GM12873 (cell line): Measurements from ENCODE around the gene ARHGAP8.

Experiments used
- CTCF ChIP-seq: IDR thresholded peaks from 2 replicates; pipeline ENCODE4 v1.5.1; 2012; ENCODE audit warnings: low read depth, mild to moderate bottlenecking, moderate library complexity, low read length, control low read depth; ENCODE audit not compliant: insufficient read depth; ENCODE audit errors: missing control alignments

Gene ARHGAP8

GRCh38 chr22:44743804-44744211 lies 8.6 kb upstream of the ARHGAP8 start:
- no peak for TF ChIP-seq CTCF

GRCh38 chr22:44745853-44746789 lies 6.3 kb upstream of the ARHGAP8 start:
- no peak for TF ChIP-seq CTCF

- no peak for TF ChIP-seq CTCF
Observed at GRCh38 chr22:44748524-44748923, 3.9 kb upstream of the ARHGAP8 start.

GRCh38 chr22:44750481-44750880 lies 1.9 kb upstream of the ARHGAP8 start:
- TF ChIP-seq CTCF: no peak

- no peak for TF ChIP-seq CTCF
Observed at GRCh38 chr22:44753189-44754042, 1.0 kb downstream of the ARHGAP8 start.

GRCh38 chr22:44754998-44755397 lies 2.6 kb downstream of the ARHGAP8 start:
- TF ChIP-seq CTCF: no peak

- TF ChIP-seq CTCF: no peak
Observed at GRCh38 chr22:44755417-44755816, 3.0 kb downstream of the ARHGAP8 start.
